ENCODE data around the gene TYSND1. TPM values are rescaled to one million over a fixed set of nuclear protein-coding genes. Genes with fewer than 3 reads are reported as not detected.
"Not testable (repeated sequence)": the region's sequence is repeated elsewhere in the genome, so short reads cannot be mapped to it uniquely, and the experiment has no call there.

Gene TYSND1
- total RNA-seq, 2 experiments from 2014 or later = 33.4 to 48.1 TPM

DNA sequence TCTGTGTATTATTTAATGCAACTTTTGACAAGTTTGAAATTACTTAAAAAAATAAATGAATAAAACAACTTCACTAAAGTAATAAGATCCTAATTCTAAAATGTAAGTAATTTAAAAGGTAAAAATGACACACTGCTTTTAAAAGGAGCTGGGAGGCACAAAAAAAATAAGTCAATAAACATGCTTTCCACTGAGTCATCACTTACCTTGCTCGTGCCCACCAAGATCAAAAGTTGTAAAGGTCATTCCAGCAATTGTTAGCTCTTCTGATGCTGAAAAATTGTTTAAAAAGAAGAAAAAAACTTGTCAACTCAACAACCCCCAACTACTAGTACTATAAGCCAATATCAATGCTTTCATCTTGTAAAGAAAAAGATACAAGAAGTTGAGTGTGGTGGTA lies 14.3 kb upstream of the TYSND1 start:
- Histone ChIP-seq H3K79me2 (ENCODE audit: insufficient read depth, low read depth, low read length) (peaks cover 59% of the 10 kb centered on the region), H3K27ac (ENCODE audit: low read depth, low read length, poor library complexity, severe bottlenecking) (no peak overlapping the region), H3K4me1 (ENCODE audit: insufficient read depth, low read length, poor library complexity, severe bottlenecking) (peaks cover 18% of the 10 kb centered on the region), H3K9me3 (ENCODE audit: low read length) (no peaks in the 10 kb centered on the region), H3K4me2 (ENCODE audit: low read length) (no peak overlapping the region), H4K20me1 (ENCODE audit: insufficient read depth, low read length) (0 out of 2 replicates have a peak, but pooled peaks cover 13% of the 10 kb centered on the region), H3K9me2 (ENCODE audit: insufficient read depth, low read length) (no peaks in the 10 kb centered on the region), H3K36me3 (ENCODE audit: insufficient read depth, low read length) (peaks cover 95% of the 10 kb centered on the region), H2AFZ (ENCODE audit: low read length) (no peak overlapping the region), H3K4me3 (ENCODE audit: low read depth, low read length, poor library complexity, severe bottlenecking) (no peak overlapping the region)
- TF ChIP-seq, protein P1, sequence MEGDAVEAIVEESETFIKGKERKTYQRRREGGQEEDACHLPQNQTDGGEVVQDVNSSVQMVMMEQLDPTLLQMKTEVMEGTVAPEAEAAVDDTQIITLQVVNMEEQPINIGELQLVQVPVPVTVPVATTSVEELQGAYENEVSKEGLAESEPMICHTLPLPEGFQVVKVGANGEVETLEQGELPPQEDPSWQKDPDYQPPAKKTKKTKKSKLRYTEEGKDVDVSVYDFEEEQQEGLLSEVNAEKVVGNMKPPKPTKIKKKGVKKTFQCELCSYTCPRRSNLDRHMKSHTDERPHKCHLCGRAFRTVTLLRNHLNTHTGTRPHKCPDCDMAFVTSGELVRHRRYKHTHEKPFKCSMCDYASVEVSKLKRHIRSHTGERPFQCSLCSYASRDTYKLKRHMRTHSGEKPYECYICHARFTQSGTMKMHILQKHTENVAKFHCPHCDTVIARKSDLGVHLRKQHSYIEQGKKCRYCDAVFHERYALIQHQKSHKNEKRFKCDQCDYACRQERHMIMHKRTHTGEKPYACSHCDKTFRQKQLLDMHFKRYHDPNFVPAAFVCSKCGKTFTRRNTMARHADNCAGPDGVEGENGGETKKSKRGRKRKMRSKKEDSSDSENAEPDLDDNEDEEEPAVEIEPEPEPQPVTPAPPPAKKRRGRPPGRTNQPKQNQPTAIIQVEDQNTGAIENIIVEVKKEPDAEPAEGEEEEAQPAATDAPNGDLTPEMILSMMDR (conservative IDR thresholded peaks at IDR 0.05; ENCODE audit: low read length) = no peak
- no peak for TF ChIP-seq EZH2phosphoT487 (IDR thresholded peaks at IDR 0.05; ENCODE audit: borderline replicate concordance, low read depth, low read length)
- POLR2A ChIA-PET = interaction anchor here (0.7 to 2.1 kb wide), 3 partner anchors 8 to 15 kb away, joined by 3 to 6 read pairs (median 5); partner anchors contain the start of genes SAR1A and TYSND1
- intact Hi-C loops (cut with micrococcal nuclease; ENCODE audit: unreplicated experiment) = no loop called here
- CTCF ChIA-PET (ENCODE audit: unreplicated experiment) = no interaction called here
- BruUV-seq (replicated peaks) = no TSS peak
- DNase-seq (ENCODE audit: low spot score) = no peak

DNA sequence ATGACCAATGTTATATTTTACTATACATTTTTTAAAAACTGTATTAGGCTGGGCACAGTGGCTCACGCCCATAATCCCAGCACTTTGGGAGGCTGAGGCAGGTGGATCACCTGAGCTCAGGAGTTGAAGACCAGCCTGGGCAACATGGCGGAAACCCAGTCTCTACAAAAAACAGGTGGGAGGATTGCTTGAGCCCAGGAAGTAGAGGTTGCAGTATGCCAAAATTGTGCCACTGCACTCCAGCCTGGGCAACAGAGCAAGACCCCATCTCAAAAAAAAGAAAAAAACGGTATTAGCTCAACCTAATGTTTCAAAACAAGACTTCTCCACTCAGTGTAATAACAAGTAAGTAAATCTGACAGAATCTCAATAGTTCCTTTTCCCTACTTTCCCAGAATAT lies 12.9 kb upstream of the TYSND1 start:
- H3K9me2 ChIP-seq (ENCODE audit: insufficient read depth, low read length); intact Hi-C loops (cut with micrococcal nuclease; ENCODE audit: unreplicated experiment); H3K9me3 ChIP-seq (ENCODE audit: low read length); H3K27ac ChIP-seq (ENCODE audit: low read depth, low read length, poor library complexity, severe bottlenecking); H3K4me2 ChIP-seq (ENCODE audit: low read length); CTCF ChIA-PET (ENCODE audit: unreplicated experiment); BruUV-seq (replicated peaks); H2AFZ ChIP-seq (ENCODE audit: low read length); H3K4me3 ChIP-seq (ENCODE audit: low read depth, low read length, poor library complexity, severe bottlenecking); DNase-seq (ENCODE audit: low spot score): not testable (repeated sequence)
- Histone ChIP-seq H3K4me1 (ENCODE audit: insufficient read depth, low read length, poor library complexity, severe bottlenecking) (peaks cover 14% of the 10 kb centered on the region), H3K36me3 (ENCODE audit: insufficient read depth, low read length) (peaks cover 96% of the 10 kb centered on the region), H4K20me1 (ENCODE audit: insufficient read depth, low read length) (0 out of 2 replicates have a peak, but pooled peaks cover 12% of the 10 kb centered on the region), H3K79me2 (ENCODE audit: insufficient read depth, low read depth, low read length) (peaks cover 45% of the 10 kb centered on the region)
- POLR2A ChIA-PET = interaction anchor here (0.7 kb wide), 1 partner anchor 15 kb away, joined by 3 read pairs; no protein-coding TSS in a partner anchor

DNA sequence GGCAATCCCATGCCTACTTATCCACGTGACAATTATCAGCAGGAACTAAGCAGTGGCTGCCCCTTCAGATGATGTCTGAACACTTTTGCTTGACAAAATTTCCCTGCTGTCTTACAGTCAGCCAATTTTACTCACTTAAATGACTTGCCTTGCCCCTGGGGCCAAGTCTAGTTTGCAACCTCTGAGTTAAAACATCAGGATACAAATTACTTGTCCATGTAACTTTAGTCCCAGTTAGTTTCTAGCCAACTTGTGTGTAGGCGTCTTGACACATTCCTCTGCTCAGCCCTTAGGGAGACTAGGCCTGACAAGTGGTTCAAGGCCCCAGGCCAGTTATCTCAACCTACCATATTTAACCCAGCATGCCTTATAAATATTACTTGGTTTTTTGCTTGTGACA lies 11.6 kb upstream of the TYSND1 start:
- no peaks in the 10 kb centered on the region for H3K9me2 ChIP-seq (ENCODE audit: insufficient read depth, low read length)
- peaks cover 33% of the 10 kb centered on the region for H3K79me2 ChIP-seq (ENCODE audit: insufficient read depth, low read depth, low read length)
- H3K4me1 ChIP-seq (ENCODE audit: insufficient read depth, low read length, poor library complexity, severe bottlenecking) = peaks cover 6% of the 10 kb centered on the region
- no peak overlapping the region for H2AFZ ChIP-seq (ENCODE audit: low read length)
- no peak overlapping the region for H3K4me2 ChIP-seq (ENCODE audit: low read length)
- no TSS peak for BruUV-seq (replicated peaks)
- no peaks in the 10 kb centered on the region for H3K9me3 ChIP-seq (ENCODE audit: low read length)
- H3K36me3 ChIP-seq (ENCODE audit: insufficient read depth, low read length) = peaks cover 96% of the 10 kb centered on the region
- DNase-seq (ENCODE audit: low spot score) = no peak
- TF ChIP-seq, protein P1 (conservative IDR thresholded peaks at IDR 0.05; ENCODE audit: low read length) = no peak
- no peak for TF ChIP-seq EZH2phosphoT487 (IDR thresholded peaks at IDR 0.05; ENCODE audit: borderline replicate concordance, low read depth, low read length)
- no peak overlapping the region for H3K27ac ChIP-seq (ENCODE audit: low read depth, low read length, poor library complexity, severe bottlenecking)
- ChIA-PET CTCF (ENCODE audit: unreplicated experiment) (no interaction called here), POLR2A (interaction anchor here (0.9 to 2.0 kb wide), 3 partner anchors 10 to 13 kb away, joined by 3 to 6 read pairs (median 5); partner anchors contain the start of genes SAR1A and TYSND1)
- no peaks in the 10 kb centered on the region for H4K20me1 ChIP-seq (ENCODE audit: insufficient read depth, low read length)
- intact Hi-C loops (cut with micrococcal nuclease; ENCODE audit: unreplicated experiment) = no loop called here
- H3K4me3 ChIP-seq (ENCODE audit: low read depth, low read length, poor library complexity, severe bottlenecking) = no peak overlapping the region

Data from OCI-LY7 (cell line).